ENCODE measurements around the gene FGFR1OP2. TPM values are rescaled to one million over a fixed set of nuclear protein-coding genes. Genes with fewer than 3 reads are reported as not detected.
"Not testable (repeated sequence)": the region's sequence is repeated elsewhere in the genome, so short reads cannot be mapped to it uniquely, and the experiment has no call there.

FGFR1OP2 gene
- 77.0 and 104 TPM in 2 replicates for total RNA-seq (2014; rRNA removed; shearing (Covaris generic))

GRCh38 chr12:26937863-26938700, at the start of gene FGFR1OP2, which contains the start of gene INTS13:
FGFR1OP2 (plus strand) TSS chr12:26938470; CDS start chr12:26954159, 15,689 bp downstream.
INTS13 (minus strand) TSS chr12:26937981; CDS start chr12:26936803, 1,178 bp downstream.
- DNase-seq (ENCODE audit: low read depth in 1 of 2, low spot score in 2 of 2), result peak; percentile 99
- Histone ChIP-seq H3K36me3 (peaks cover 12% of the 10 kb centered on the region), H3K4me1 (replicated peaks) (peaks cover 27% of the 10 kb centered on the region), H3K9me3 (replicated peaks) (no peaks in the 10 kb centered on the region), H3K27ac (peak within 1 kb of the TSS; percentile 93), H3K27me3 (replicated peaks) (no peaks in the 10 kb centered on the region), H3K4me3 (peak within 1 kb of the TSS; percentile 85)

- DNase-seq (ENCODE audit: low read depth in 1 of 2, low spot score in 2 of 2), result no peak
- H3K4me3 ChIP-seq, result no peak overlapping the region
- no peaks in the 10 kb centered on the region for H3K4me1 ChIP-seq (replicated peaks)
- H3K27ac ChIP-seq, result no peak overlapping the region
- no peaks in the 10 kb centered on the region for H3K9me3 ChIP-seq (replicated peaks)
- no peaks in the 10 kb centered on the region for H3K36me3 ChIP-seq
- no peaks in the 10 kb centered on the region for H3K27me3 ChIP-seq (replicated peaks)
These were observed 47.5 kb upstream of the FGFR1OP2 start for GRCh38 chr12:26890784-26891183.

DNA sequence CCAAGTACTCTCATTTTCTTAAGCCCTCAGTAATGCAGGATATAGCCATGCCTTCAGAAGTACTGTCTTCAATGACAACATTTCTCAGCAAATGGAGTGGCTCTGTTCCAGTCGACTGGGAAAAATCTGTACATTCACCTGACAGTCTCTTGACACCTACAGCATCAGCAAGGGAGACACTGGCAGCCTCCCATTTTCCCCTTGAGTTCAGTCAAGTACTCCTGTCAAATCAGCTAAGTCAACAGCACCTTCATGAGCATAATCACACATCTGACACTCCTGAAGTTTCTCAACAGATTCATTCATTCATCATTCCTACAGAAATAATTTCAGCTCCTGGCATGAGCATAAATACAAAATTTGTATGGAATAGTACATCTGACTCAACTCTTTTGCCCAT, 46.6 kb upstream of the FGFR1OP2 start:
- Histone ChIP-seq H3K4me3 (no peak overlapping the region), H3K9me3 (replicated peaks) (no peaks in the 10 kb centered on the region), H3K27ac (no peak overlapping the region), H3K27me3 (replicated peaks) (no peaks in the 10 kb centered on the region), H3K36me3 (no peaks in the 10 kb centered on the region), H3K4me1 (replicated peaks) (no peaks in the 10 kb centered on the region)
- no peak for DNase-seq (ENCODE audit: low read depth in 1 of 2, low spot score in 2 of 2)

GRCh38 chr12:26895672-26896071, 42.6 kb upstream of the FGFR1OP2 start:
- no peaks in the 10 kb centered on the region for H3K4me1 ChIP-seq (replicated peaks)
- no peak overlapping the region for H3K27ac ChIP-seq
- H3K36me3 ChIP-seq, result peaks cover 10% of the 10 kb centered on the region; the same call in 1 of the 2 replicates
- no peak overlapping the region for H3K4me3 ChIP-seq
- no peaks in the 10 kb centered on the region for H3K9me3 ChIP-seq (replicated peaks)
- no peak for DNase-seq (ENCODE audit: low read depth in 1 of 2, low spot score in 2 of 2)
- no peaks in the 10 kb centered on the region for H3K27me3 ChIP-seq (replicated peaks)

DNA sequence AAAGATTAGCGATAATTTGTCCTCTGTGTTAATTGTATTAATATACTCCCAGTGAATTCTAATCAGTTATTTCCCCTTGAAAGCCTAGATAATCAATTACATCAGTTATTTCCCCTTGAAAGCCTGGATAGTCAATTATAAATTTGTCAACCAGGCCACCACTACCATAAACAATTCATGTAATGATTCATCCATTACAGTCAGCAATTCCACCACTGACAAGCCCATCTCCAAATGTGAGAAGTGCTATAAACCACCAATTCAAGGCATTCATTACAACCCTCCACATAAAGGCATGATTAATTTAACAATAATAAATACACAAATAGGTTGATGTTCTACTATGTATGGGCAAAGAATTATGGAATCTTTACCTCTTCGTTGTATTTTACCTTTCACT, 41.4 kb upstream of the FGFR1OP2 start:
- H3K4me3 ChIP-seq, result no peak overlapping the region
- no peaks in the 10 kb centered on the region for H3K27me3 ChIP-seq (replicated peaks)
- peaks cover 10% of the 10 kb centered on the region; the same call in 1 of the 2 replicates for H3K36me3 ChIP-seq
- no peaks in the 10 kb centered on the region for H3K4me1 ChIP-seq (replicated peaks)
- no peak for DNase-seq (ENCODE audit: low read depth in 1 of 2, low spot score in 2 of 2)
- no peak overlapping the region for H3K27ac ChIP-seq
- no peaks in the 10 kb centered on the region for H3K9me3 ChIP-seq (replicated peaks)

DNA sequence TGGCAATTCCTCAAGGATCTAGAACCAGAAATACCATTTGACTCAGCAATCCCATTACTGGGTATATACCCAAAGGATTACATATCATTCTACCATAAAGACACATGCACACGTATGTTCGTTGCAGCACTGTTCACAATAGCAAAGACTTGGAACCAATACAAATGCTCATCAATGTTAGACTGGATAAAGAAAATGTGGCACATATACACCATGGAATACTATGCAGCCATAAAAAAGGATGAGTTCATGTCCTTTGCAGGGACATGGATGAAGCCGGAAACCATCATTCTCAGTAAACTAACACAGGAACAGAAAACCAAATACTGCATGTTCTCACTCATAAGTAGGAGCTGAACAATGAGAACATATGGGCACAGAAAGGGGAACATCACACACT, 34.9 kb upstream of the FGFR1OP2 start:
- H3K27ac ChIP-seq; H3K4me3 ChIP-seq; DNase-seq (ENCODE audit: low read depth in 1 of 2, low spot score in 2 of 2); H3K27me3 ChIP-seq (replicated peaks); H3K9me3 ChIP-seq (replicated peaks); H3K4me1 ChIP-seq (replicated peaks): not testable (repeated sequence)
- peaks cover 23% of the 10 kb centered on the region for H3K36me3 ChIP-seq

DNA sequence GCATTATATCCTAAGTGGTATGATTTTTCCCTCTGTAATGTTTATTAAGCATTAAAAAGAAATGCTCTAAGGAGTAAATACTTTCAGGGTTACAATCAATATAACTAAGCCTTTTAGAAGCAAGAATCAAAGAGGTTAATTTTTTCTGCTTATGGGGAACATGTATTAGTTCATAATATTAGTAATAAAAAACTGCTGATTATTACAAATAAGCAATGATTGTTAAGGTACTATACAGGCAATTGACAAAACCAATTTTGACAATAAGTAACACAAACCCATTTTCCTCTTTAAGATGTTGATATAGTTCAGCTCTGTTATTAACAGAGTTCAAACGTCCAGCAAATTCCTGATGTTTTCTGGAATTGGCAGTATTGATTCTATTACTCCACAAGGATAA, 32.2 kb upstream of the FGFR1OP2 start:
- peaks cover 30% of the 10 kb centered on the region for H3K36me3 ChIP-seq
- H3K4me1 ChIP-seq (replicated peaks), result no peaks in the 10 kb centered on the region
- no peaks in the 10 kb centered on the region for H3K27me3 ChIP-seq (replicated peaks)
- no peak overlapping the region for H3K27ac ChIP-seq
- H3K9me3 ChIP-seq (replicated peaks), result no peaks in the 10 kb centered on the region
- H3K4me3 ChIP-seq, result no peak overlapping the region
- DNase-seq (ENCODE audit: low read depth in 1 of 2, low spot score in 2 of 2), result no peak

- DNase-seq (ENCODE audit: low read depth in 1 of 2, low spot score in 2 of 2), result no peak
- H3K9me3 ChIP-seq (replicated peaks), result no peaks in the 10 kb centered on the region
- peaks cover 37% of the 10 kb centered on the region for H3K36me3 ChIP-seq
- H3K4me3 ChIP-seq, result no peak overlapping the region
- no peaks in the 10 kb centered on the region for H3K4me1 ChIP-seq (replicated peaks)
- H3K27ac ChIP-seq, result no peak overlapping the region
- no peaks in the 10 kb centered on the region for H3K27me3 ChIP-seq (replicated peaks)
These were observed 31.6 kb upstream of the FGFR1OP2 start for GRCh38 chr12:26906704-26907103.

DNA sequence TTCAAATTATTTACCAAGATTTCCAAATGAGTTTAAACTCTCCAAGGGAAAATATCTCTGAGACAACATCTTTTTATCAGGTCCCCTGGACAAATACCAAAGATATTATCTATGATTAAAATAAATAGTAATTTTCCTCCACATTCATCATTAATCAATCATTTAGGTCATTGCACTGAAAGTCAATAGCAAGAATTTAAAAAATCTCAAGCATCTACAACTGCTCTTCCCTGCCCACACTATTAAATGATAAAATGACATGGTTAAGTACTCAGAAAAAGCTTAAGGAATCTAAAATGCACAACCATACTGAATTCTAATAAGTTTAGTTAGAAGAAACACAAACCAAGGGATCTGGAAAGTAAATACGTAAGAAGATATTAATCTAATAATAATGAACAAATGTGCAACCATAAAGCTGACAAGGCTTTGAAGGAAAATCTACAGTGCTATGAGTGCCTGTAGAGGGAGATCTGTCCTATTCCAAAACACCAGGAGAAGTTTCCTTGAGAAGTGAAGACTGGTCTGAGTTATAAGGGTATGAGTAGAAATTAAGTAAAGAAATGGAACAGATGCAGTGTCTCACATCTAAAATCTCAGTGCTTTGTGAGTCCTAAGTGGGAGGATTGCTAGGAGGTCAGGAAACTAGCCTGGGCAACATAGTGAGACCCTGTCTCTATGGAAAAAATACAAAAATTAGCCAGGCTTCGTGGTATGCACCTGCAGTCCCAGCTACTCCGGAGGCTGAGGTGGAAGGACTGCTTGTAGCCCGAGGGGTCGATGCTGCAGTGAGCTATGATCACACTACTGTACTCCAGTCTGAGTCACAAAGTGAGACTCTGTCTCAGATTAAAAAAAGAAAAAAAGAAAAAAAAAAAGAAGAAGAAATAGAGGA, 19.7 kb upstream of the FGFR1OP2 start:
- H3K4me1 ChIP-seq (replicated peaks), result no peaks in the 10 kb centered on the region
- DNase-seq (ENCODE audit: low read depth in 1 of 2, low spot score in 2 of 2), result no peak
- H3K9me3 ChIP-seq (replicated peaks), result no peaks in the 10 kb centered on the region
- H3K27me3 ChIP-seq (replicated peaks), result no peaks in the 10 kb centered on the region
- H3K4me3 ChIP-seq, result no peak overlapping the region
- H3K27ac ChIP-seq, result no peak overlapping the region
- peaks cover 36% of the 10 kb centered on the region for H3K36me3 ChIP-seq

- Histone ChIP-seq H3K36me3 (peaks cover 42% of the 10 kb centered on the region), H3K4me3 (no peak overlapping the region), H3K27ac (no peak overlapping the region), H3K9me3 (replicated peaks) (no peaks in the 10 kb centered on the region), H3K4me1 (replicated peaks) (no peaks in the 10 kb centered on the region), H3K27me3 (replicated peaks) (no peaks in the 10 kb centered on the region)
- DNase-seq (ENCODE audit: low read depth in 1 of 2, low spot score in 2 of 2), result no peak
These were observed 19.1 kb upstream of the FGFR1OP2 start for GRCh38 chr12:26919216-26919555.

DNA sequence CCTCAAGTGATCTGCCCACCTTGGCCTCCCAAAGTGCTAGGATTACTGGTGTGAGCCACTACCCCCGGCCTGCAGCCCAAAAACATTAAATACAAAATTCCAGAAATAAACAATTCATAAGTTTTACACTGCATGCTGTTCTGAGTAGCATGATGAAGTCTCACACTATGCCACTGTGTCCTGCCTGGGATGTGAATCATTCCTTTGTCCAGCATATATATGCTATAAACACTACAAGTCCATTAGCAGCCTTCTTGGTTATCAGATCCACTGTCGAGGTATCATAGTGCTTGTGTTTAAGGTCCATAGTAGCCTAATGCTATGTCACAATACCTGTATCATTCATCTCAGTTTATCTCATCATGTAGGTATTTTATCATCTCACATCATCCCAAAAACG, 16.4 kb upstream of the FGFR1OP2 start:
- no peak overlapping the region for H3K4me3 ChIP-seq
- no peak for DNase-seq (ENCODE audit: low read depth in 1 of 2, low spot score in 2 of 2)
- H3K9me3 ChIP-seq (replicated peaks), result no peaks in the 10 kb centered on the region
- no peaks in the 10 kb centered on the region for H3K4me1 ChIP-seq (replicated peaks)
- peaks cover 37% of the 10 kb centered on the region for H3K36me3 ChIP-seq
- no peak overlapping the region for H3K27ac ChIP-seq
- H3K27me3 ChIP-seq (replicated peaks), result no peaks in the 10 kb centered on the region

GRCh38 chr12:26928661-26929060, 9.6 kb upstream of the FGFR1OP2 start:
- H3K4me1 ChIP-seq (replicated peaks), result no peaks in the 10 kb centered on the region
- no peaks in the 10 kb centered on the region for H3K9me3 ChIP-seq (replicated peaks)
- no peak overlapping the region for H3K27ac ChIP-seq
- H3K27me3 ChIP-seq (replicated peaks), result no peaks in the 10 kb centered on the region
- no peak overlapping the region for H3K4me3 ChIP-seq
- H3K36me3 ChIP-seq, result peaks cover 38% of the 10 kb centered on the region
- no peak for DNase-seq (ENCODE audit: low read depth in 1 of 2, low spot score in 2 of 2)

GRCh38 chr12:26929590-26929989, 8.7 kb upstream of the FGFR1OP2 start:
- DNase-seq (ENCODE audit: low read depth in 1 of 2, low spot score in 2 of 2), result no peak
- Histone ChIP-seq H3K4me1 (replicated peaks) (no peaks in the 10 kb centered on the region), H3K4me3 (no peak overlapping the region), H3K27me3 (replicated peaks) (no peaks in the 10 kb centered on the region), H3K27ac (no peak overlapping the region), H3K9me3 (replicated peaks) (no peaks in the 10 kb centered on the region), H3K36me3 (peaks cover 34% of the 10 kb centered on the region)

Data from SJSA1 (cell line).